Neural crest cell (in vitro differentiated cells): ENCODE measurements around the gene FHOD1. TPM values are rescaled to one million over a fixed set of nuclear protein-coding genes. Genes with fewer than 3 reads are reported as not detected.

ENCODE experiments used
- DNase-seq: peaks from one replicate; pipeline ENCODE4 v3.0.0; 2021; ENCODE audit warnings: low read depth, mixed read lengths, low spot score
- H3K27ac Mint-ChIP-seq: one replicate; pipeline ENCODE4 v1.8.0; 2021; ENCODE audit warnings: mild to moderate bottlenecking, mixed read lengths; ENCODE audit not compliant: unreplicated experiment
- H3K27me3 Mint-ChIP-seq: 2 replicates; pipeline ENCODE4 v1.8.0; 2021; ENCODE audit warnings: low read depth, mild to moderate bottlenecking, mixed read lengths
- H3K36me3 Mint-ChIP-seq: 2 replicates; pipeline ENCODE4 v1.8.0; 2021; ENCODE audit warnings: low read depth, mild to moderate bottlenecking, mixed read lengths
- H3K4me1 Mint-ChIP-seq: 2 replicates; pipeline ENCODE4 v1.8.0; 2021; ENCODE audit warnings: mixed read lengths
- H3K4me3 Mint-ChIP-seq: one replicate; pipeline ENCODE4 v1.8.0; 2021; ENCODE audit warnings: mild to moderate bottlenecking, mixed read lengths
- H3K9me3 Mint-ChIP-seq: 2 replicates; pipeline ENCODE4 v1.8.0; 2021; ENCODE audit warnings: mixed read lengths
- total RNA-seq: library from RNA; stranded (reverse); gene quantifications from 2 replicates; pipeline ENCODE4 v1.2.1, GENCODE V29; 2021
- TF ChIP-seq, protein P1 (sequence below): fragments of 200-600 bp; sonication (generic); conservative IDR thresholded peaks from 2 replicates; pipeline ENCODE4 v1.5.0; 2021; ENCODE audit warnings: antibody characterized with exemption, mild to moderate bottlenecking

The FHOD1 gene
- total RNA-seq, 1 donor from 2014 or later, result 45.5 TPM

DNA sequence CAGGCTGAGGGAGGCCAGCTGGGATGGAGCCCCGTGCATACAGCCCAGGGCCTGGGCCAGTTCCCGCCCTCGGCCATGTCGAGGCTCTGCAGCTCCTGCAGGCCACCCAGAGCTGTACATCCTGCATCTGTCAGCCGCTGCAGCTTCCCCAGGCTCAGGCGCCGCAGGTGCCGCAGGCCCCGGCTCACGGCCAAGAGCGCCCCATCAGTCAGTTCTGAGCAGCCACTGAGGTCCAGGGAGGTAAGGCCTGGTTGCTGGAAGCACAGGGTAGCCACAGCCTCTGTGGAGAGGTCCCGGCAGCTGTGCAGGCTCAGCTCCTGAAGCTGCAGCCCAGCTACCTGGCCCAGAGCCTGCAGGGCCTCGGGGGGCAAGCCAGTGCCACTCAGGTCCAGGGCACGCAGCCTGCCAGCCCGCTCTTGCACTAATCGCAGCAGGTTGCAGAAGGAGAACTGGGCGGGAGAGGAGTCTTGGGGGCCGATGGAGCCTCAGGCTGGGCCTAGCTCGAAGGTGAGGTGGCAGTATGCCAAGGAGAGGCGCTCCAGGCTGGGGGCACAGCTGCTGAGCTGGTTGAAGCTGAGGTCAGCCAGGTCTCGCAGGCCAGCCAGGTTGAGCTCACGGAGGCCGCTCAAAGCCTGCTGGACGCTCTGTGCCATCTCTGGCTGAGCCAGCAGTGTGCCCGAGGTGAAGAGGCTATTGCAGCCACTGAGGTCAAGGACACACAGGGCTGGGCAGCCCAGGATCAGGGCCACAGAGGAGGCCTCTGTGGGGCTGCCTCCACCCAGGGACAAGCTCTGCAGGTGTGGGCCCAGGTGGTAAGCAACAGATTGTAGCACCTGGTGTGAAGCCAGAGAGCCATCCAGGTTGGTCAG lies 37.0 kb downstream of the FHOD1 start:
- no peak overlapping the region for H3K27ac Mint-ChIP-seq
- DNase-seq, result no peak
- peaks cover 6% of the 10 kb centered on the region for H3K4me1 Mint-ChIP-seq

DNA sequence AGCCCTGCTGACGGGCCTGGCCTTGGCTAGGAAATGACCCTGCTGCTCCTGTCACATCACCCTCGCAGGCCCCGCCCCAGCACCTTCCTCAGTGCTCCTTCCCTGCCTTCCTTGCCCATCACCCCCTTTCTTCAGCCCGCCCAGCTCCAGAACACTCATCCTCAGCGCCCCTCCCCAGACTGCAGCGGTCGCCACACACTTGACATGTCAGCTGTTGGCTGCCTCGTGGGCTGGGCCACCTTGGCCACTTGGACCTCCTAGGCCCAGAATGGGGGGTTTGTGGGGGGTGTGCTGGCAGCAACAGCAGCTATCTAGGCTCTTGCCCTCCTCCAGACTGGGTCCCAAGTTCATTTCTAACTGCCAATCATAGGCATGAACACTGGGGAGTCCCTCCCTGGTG lies 37.7 kb downstream of the FHOD1 start:
- DNase-seq, result no peak
- H3K36me3 Mint-ChIP-seq, result no peaks in the 10 kb centered on the region
- H3K4me1 Mint-ChIP-seq, result peaks cover 6% of the 10 kb centered on the region
- no peaks in the 10 kb centered on the region for H3K9me3 Mint-ChIP-seq
- no peak overlapping the region for H3K4me3 Mint-ChIP-seq
- H3K27ac Mint-ChIP-seq, result no peak overlapping the region
- TF ChIP-seq, protein P1, sequence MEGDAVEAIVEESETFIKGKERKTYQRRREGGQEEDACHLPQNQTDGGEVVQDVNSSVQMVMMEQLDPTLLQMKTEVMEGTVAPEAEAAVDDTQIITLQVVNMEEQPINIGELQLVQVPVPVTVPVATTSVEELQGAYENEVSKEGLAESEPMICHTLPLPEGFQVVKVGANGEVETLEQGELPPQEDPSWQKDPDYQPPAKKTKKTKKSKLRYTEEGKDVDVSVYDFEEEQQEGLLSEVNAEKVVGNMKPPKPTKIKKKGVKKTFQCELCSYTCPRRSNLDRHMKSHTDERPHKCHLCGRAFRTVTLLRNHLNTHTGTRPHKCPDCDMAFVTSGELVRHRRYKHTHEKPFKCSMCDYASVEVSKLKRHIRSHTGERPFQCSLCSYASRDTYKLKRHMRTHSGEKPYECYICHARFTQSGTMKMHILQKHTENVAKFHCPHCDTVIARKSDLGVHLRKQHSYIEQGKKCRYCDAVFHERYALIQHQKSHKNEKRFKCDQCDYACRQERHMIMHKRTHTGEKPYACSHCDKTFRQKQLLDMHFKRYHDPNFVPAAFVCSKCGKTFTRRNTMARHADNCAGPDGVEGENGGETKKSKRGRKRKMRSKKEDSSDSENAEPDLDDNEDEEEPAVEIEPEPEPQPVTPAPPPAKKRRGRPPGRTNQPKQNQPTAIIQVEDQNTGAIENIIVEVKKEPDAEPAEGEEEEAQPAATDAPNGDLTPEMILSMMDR, result no peak
- H3K27me3 Mint-ChIP-seq, result peaks cover 2% of the 10 kb centered on the region

More for the DNA sequence above, 37.0 kb downstream of the FHOD1 start:
- TF ChIP-seq, protein P1, result no peak
- Mint-ChIP-seq H3K9me3 (no peaks in the 10 kb centered on the region), H3K27me3 (peaks cover 2% of the 10 kb centered on the region), H3K36me3 (no peaks in the 10 kb centered on the region), H3K4me3 (no peak overlapping the region)

DNA sequence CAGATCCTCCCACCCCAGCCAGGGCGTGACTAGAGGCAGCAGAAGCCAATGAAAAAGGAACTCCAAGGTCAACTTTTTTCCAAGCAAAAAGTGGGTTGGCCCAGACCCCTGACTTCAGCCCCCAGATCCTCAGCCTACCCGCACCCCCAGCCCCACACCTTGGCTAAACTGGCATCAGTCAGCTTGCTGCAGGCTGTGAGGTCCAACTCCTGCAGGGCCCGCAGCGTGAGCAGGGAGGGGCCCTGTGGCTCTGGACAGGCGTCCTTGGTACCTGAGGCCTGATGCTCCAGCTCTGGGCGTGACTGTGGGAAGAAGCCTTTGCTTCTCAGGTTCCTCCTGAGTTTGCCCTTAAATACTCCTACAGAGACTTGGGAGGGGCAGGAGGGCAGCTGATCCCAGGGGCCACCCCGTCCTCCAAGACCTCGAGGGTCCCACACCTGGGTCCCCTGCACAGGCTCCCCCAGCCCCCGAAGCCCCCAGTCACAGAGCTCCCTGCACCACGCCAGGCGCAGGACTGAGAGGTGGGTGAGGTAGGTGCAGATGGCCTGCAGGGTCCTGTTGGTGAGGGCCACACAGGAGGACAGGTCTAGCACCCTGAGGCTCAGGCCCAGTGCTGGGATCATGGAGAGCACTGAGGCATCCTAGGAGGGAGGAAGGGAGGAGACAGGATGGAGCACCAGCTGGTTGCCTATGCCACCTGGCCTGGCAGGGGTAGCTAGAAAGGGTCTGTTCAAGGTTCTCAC lies 39.0 kb downstream of the FHOD1 start:
- TF ChIP-seq, protein P1, result no peak
- no peak overlapping the region for H3K4me3 Mint-ChIP-seq
- H3K36me3 Mint-ChIP-seq, result no peaks in the 10 kb centered on the region
- H3K27me3 Mint-ChIP-seq, result peaks cover 2% of the 10 kb centered on the region
- DNase-seq, result no peak
- peaks cover 6% of the 10 kb centered on the region for H3K4me1 Mint-ChIP-seq
- H3K9me3 Mint-ChIP-seq, result no peaks in the 10 kb centered on the region
- H3K27ac Mint-ChIP-seq, result no peak overlapping the region

DNA sequence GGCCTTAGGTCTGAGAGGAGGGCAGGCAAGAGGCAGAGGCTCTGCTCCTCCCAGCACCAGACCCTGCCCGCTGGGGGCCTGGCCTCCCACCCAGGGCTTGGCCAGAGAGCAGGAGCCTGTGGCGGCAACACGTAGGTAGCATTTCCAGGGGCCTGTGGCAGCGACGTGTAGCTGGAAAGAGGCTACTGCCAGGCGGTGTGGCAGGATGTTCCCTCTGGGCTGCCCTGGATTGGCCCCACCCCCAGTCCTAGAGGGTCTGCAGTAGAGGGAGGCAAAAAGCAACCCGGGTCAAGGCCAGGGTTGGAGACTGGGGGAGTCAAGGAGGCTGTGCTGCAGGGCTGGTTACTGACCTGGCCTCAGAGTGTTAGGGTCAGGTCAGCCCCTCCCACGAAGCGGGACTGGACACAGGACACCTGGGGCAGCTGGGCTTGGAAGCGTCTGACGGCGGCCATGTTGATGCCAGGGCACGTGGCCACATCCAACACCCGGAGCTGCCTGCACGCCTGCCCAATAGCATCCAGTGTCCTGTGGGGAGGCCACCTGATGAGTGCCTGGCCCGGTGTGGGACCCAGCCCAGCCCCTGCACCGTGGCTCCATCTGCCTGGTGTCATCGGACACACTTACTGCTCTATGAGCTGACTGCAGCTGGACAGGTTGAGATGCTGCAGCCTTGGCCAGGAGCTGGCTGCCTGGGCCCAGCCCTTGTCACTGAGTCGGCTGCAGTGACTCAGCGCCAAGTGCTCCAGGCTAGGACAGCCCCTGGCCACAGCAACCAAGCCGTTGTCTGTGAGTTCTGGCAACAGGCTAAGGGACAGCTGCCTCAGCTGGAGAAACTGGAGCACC lies 39.8 kb downstream of the FHOD1 start:
- DNase-seq, result no peak
- no peak overlapping the region for H3K27ac Mint-ChIP-seq
- peaks cover 2% of the 10 kb centered on the region for H3K27me3 Mint-ChIP-seq
- TF ChIP-seq, protein P1, result no peak
- H3K9me3 Mint-ChIP-seq, result no peaks in the 10 kb centered on the region
- H3K4me1 Mint-ChIP-seq, result peaks cover 6% of the 10 kb centered on the region
- no peak overlapping the region for H3K4me3 Mint-ChIP-seq
- no peaks in the 10 kb centered on the region for H3K36me3 Mint-ChIP-seq

DNA sequence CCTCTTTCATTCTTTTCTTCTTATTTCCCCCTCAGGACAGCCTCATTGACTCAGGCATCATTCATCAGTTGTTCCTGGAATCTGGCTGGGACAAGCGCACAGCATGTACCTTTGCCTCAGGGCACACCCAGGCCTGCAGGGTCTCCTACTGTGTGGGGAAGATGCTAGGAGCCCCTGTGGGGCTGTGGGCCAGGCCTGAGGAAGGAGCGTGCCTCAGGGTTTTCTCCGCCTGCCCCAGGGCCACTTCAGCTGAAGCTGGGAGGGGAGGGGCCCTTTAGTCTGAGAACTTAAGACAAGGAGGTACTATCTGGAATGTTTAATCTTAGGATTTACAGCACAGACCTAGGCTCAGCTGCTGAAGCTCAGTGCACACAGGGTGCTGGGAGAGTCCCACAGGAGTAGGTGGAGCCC lies 40.4 kb downstream of the FHOD1 start:
- DNase-seq, result no peak
- H3K27ac Mint-ChIP-seq, result no peak overlapping the region
- peak overlapping the region; percentile 45 for H3K4me3 Mint-ChIP-seq
- H3K27me3 Mint-ChIP-seq, result peaks cover 2% of the 10 kb centered on the region
- peaks cover 6% of the 10 kb centered on the region for H3K4me1 Mint-ChIP-seq
- no peaks in the 10 kb centered on the region for H3K36me3 Mint-ChIP-seq
- TF ChIP-seq, protein P1, result no peak
- no peaks in the 10 kb centered on the region for H3K9me3 Mint-ChIP-seq
